GF-D8 (cell line): Measurements from ENCODE around the gene FRMD3.

Experiments
- DNase-seq: peaks from one replicate; lab custom pipeline; 2025; lab: John Stamatoyannopoulos, UW

Gene FRMD3

DNA sequence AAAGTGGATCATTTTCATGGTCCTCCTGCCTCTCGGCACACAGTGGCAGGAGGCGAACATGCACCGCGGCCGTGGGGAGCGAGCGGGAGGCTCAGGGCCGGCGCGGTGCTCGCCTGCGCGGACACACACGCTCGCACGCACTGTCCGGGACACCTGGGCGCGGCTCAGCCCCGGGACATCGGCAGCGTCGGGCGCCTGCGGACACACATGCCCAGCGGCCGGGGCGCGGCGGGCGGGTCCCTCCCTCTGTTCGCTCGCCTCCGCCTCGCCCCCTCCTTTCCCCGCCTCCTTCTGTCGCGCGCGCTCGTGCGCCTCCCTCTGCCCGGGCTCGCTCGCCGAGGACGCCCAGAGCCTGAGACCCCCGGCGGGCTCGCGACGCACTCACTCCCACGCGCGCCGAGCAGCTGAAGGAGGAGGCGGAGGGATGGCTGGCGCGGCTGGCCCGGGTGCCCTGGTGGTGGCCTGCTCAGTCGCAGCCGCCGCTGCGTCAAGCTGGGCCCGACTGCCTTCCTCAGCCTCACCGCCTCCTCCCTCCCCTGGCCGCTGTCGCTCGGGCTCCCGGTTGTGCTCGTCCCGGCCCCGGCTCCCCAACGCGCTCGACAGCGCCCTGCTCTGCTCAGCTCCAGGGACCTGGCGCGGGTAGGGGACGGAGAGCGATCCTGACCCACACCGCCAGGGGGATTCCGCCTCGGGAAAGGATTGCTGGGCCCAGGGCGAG is at the start of gene FRMD3:
Gene FRMD3 (minus strand): TSS at position 230 of the 718 bp plus-strand sequence. CDS start 170 bp downstream, at position 60.
- DNase-seq, result peak; percentile 71

DNA sequence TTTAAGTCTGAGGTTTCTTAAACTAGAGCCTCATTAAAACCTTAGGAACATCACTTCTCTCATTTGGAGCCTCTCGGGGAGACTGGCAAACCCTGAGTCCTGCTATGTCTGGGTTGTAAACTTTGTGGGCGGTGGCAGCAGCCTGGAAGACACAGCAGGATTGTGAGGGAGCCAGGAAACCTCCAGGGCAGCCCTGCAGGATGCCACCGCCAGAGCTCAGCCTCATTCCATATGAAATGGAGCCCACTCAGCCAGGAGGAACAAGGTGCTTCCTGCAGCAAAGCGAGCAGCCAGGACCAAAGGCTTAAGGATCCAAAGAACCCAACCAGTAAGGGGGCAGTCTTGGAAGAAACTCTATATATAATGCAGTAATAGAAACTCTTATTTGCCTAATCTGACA is 46.8 kb upstream of the FRMD3 start:
- DNase-seq, result no peak

DNA sequence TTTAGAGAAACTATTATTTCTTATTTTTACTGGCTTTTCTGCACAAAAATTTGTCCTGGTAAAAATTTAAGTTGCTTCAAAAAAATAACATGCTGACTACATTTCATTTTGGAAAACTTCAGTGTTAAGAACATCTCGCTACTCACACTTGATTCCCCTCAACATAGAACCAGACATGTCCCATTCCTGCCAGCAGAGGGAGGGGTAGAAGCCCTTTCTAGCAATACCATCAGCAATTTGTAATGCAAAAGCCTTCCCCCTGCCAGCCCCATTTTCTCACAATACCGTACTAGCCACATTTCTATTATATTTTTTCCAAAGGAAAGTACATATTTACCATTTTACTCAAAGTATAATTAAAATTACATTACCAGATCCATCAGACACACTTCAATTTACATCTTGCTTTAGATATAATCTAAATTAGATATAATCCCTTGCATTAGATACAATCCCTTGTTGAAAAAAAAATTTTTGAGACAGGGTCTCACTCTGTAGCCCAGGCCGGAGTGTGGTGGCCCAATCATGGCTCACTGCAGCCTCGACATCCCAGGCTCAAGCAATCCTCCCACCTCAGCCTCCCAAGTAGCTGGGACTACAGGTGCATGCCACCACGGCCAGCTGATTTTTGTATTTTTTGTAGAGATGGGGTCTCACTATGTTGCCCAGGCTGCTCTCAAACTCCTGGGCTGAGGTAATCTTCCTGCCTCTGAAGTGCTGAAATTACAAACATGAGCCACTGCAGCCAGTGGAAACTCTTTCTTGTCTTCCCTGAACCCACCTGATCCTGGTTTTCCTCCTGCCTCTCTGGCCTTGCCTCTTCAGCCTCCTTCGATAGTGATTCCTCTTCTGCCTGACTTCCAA is 45.2 kb upstream of the FRMD3 start:
- DNase-seq, result no peak

DNA sequence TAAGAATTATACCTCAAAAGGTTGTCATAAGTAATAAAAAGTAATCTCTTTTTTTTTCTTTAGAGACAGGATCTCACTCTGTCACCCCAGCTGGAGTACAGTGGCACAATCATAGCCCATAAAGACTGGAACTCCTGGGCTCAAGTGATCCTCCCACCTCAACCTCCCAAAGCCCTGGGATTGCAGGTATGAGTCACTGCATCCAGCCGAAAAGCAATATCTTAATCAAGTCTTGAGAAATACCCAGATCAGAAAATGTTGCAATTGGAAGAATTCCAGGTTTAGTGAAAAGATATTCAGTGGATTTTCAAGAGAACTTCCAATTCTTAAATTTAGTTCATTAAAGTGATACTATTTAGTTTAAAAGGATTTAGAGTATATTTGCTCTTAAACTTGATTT is 43.8 kb upstream of the FRMD3 start:
- no peak for DNase-seq

DNA sequence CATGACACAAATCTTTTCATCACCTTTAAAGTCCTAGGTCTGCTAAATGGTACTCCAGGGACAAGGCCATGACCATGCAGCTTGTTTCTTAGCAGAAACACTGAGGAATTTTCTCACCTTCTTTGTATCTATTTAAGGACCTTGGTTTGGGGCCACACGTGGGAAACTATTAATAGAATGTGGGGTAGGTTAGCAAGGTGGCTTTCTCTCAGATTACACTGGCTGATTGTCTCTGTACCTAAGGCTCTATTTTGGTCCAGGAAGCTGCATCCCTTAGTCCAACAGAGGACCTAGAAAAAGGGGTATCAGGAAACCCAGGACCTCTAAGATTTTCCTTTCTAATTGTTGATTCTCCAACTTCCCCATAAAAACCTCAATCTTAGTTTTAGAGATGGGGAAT is 36.3 kb upstream of the FRMD3 start:
- DNase-seq, result no peak

DNA sequence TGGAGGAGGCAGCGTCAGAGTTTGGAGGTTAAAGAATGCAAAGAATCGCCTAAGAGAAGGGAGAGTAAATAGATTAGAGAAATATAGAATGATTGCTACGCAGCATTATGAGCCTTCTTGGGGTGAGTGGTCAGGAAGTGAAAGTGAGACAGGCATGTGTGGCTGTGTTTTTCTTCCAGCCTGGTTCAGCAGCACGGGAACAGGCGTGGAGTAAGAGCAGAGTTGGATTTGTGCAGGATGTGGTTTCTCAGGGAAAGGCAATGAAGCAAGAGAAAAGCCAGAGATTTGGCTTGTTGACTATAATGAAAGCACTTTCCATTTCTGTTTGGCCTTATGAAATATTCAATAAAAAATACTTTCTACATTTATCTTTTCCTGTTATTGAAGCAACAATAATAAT is 34.3 kb upstream of the FRMD3 start:
- DNase-seq, result no peak

DNA sequence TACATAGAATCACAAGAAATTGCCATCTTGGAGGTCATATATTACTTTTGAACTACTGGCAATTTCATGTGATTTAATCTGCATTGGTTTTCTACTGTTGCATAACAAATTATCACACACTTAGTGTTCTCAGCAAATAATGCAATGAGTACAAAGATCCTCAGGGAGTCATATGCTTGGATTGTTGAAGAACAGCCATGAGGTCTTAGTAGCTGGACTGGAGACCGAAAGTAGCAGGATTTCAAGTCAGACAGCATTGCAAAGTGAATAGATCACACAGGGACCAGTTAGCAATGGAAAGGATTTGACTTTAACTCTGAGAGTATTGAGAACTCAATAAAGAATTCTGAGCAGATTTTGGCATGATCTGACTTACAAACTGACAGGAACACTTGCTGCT is 32.2 kb upstream of the FRMD3 start:
- DNase-seq, result no peak

DNA sequence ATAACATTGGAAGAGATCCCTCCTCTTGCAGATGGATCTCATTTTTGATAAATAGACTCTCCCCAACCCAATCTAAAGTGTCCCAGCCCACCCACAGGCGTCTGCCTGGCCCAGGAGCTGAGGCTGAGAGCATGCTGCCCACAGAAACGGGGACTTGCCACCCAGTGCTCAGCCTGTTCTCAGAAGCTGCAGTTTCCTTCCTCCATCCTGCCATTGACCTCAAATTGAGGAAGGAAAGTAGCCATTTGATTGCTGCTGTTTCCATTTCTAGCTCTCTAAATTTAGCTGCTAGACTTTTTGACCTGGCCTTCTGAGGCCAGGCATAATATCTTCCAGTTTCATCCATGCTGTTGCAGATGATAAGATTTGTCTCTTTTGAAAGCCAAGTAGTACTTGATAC is 31.1 kb upstream of the FRMD3 start:
- peak; percentile 55 for DNase-seq

DNA sequence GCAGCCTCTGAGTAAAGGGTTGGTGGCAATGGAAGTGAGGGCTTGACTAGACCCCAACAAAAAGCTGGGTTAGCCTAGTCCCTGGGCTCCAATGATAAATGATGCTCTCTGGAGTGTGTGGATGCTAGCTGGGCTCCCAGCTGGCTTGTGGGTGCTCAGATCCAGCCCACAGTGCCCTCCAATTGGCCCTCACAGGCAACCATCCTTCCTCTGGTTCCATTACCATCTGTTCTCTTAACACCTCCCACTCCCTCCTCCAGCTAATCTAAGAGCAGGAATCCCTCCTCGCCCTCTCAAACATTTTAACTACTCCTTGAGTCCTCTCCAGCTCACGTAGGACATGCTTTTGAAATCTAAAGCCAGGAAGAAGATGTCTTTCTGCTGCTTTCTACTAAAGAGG is 25.2 kb upstream of the FRMD3 start:
- no peak for DNase-seq

DNA sequence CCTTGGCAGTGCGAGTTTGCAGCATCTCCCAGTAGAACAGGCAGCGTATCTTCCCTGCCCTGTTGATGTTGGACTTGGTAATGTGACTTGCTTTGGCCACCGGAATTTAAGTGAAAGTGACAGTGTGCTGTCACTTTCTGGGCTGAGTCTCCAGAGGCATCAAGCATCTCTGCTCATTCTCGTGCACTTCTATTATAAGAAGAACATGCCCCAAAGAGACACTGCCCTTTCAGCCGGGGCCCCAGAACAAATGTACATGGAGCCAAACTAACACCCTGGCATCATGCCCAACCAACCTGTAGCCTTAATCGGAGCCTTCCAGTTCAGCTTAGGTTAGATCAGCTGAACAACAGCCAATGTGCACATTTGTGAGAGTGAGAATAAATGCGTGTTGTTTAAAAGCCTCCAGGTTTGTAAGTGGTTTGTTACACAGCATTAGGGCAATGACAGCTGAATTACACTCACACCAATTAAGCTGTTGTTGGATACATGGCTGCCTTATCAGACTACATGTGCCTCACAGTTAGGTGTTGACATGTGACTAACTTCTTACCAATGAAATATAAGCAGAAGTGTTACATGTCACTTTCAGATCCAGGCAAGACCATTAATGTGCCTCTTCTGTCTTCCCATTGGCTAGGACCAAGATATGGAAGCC is 22.1 kb upstream of the FRMD3 start:
- no peak for DNase-seq

DNA sequence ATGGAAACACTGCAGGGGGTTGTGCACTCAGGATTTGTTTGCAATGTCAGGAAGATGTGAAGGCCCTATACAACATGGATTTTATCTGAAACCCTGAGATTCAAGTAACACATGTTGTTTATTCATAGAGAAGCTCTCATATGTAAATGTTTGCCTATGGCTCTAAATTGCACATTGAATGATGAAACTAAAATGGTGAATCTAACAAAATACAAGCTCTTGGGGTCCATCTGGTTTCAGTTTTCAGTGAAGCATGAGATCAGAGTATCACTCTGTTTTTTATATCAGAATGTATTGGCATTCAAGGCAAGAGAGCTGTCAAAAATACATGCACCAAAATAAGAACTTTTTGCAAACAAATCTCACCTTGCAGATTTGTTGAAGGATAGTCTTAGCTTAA is 19.6 kb upstream of the FRMD3 start:
- no peak for DNase-seq

DNA sequence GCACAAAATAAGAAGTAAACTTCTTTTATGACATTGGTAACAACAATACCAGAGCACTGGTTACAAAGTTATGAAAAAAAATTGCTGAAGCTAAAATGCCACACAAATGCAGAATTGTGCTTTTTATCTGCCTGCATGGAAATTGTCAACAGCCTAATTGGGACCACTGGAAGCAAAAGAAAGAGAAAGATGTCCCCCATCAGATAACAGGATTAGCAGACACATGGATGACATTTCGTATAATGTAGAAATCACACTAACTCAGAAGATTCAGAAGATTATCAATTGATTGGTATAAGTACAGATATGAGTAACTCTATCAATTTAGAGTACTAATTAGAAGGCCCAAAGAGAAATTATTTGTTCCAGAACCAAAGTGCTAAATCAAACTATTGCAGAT is 19.1 kb upstream of the FRMD3 start:
- no peak for DNase-seq

DNA sequence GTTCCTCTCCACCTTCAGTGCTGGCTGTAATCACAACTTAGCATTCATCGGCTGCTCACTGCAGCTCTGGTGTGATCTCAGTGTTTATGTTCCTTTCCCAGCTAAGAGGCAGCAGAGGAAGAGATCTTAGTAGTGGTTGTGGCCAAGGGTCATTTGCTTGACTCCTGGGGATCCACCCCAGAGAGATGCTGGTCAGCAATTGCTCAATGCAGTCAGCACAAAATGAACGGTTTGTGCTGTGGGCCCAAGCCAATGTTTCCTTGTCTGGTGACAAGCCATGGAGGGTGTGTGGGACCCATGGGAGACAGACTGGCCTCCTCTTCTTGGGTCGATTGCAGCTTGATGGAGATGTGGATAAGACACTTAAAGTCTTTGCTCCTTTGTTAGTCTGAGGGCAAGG is 16.1 kb upstream of the FRMD3 start:
- no peak for DNase-seq

DNA sequence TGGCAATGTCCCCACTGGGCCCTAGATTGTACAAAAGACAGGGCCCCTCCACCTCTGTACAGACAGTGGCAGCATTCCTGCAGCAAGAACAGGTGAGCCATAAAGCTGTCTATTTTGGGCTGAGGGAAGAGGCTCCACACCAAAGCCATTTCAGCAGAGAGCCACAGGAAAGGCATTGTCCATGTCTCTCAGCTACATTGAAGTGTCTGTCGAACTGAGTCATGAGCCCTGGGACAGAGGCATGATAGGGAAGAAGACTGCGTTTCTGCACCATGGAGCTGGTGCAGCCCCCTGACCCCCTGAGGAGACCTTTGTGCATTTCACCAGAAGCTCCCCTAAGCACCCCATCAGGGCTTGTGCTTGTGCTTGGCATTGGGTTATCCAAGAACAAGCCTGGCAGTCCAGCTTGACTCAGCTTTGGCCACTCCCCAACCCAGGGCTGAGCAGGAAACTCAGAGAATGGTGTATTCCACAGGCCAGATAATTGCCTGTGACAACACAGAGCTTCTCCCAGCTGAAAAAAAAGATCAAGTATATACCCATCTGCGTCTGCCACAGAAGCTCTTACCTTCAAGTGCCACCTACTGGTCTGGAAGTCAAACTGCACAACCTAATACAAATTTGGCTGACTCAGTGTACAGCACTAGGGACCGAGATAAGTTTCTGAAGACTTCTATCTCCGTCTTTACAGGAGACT is 5.9 kb upstream of the FRMD3 start:
- peak; percentile 68 for DNase-seq

DNA sequence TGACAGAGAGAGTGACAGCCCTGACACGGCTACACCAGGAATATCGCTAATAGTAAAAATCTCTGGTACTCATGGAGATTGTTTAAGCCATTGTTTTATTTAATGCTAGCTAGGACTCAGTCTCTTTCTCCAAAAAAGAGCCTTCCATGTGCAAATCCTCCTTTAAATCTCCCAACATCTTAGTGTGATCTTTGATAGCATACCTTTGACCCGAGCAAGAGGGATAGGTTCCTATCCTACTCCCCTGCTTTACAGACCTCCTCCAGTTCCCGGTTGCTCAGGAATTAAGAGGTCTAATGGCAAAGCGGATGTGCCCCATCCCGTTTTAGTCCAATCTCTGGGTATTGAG is 663 bp upstream of the FRMD3 start:
- no peak for DNase-seq

DNA sequence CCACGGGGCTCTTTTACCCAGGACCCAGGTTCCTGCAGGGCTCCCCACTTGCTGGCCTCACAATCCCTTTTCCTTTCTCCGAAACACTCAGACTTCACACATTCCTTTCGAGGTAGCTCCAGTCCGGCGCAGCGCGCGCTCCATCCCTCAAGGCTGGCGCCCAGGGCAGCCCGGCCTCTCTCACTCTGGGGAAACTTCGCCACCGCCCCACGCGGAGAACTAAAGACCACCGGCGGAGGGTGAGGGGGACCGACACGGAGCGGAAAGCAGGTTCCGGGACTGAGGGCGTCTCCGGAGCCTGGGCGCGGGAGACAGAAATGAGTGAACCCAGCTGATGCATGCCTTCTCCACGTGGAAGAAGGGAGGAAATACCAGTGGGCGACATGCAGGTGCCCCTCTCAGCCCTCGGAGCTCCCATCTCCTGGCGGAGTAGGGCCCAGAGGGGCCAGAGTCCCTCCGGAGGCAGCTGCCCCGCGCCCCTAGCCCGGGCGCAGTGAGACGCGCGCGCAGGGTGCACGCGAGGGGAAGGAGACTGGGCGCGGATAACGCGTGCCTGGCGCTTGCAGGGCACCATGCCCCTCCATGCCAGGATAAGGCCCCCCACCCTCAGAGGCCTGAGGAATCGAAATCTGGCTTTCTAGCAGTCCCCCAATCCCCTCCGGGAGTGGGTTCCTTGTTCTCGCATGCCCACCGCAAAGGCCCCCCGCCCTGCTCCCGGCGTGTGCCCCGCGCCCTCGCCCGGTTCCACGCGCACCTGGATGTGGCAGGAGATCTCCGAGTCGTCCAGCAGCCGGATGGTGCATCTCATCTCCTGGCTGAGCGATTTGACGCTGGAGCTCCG is 650 bp downstream of the FRMD3 start:
- DNase-seq, result no peak

DNA sequence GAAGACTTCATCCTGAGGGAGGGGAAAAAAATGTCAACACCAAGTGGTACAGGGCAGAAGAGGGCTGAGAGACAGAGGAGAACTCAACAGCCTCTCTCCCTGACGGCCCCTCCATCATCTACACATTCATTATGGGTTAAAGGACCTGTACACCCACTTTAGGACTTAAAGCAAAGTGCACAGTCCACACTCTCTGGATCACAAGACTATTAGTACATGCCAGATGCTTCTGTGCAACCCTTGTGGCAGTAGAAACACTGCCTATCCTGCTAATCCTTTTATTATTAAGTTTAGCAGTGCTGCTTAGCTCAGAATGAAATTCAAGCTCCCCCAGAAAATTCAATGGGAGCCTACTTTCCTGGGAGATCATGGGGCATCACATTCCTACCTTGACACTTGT is 1.9 kb downstream of the FRMD3 start:
- no peak for DNase-seq

DNA sequence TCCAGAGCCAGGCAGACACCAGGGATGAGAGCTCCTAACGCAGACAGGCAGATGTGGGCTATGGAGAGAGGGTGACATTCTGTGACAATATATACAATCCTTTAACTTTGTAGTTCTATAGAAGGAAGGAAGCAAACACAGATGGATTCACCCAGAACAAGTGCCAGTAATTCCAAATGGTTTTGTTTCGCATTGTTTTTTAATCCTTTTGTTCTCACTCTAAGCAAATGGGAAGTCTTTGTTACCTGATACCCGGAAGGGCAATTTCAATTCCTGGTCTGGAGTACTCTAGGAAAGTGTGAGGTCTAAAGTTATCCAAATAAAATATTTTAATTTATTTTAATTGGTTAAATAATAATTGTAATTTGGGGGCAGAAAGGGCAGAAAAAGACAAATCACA is 2.5 kb downstream of the FRMD3 start:
- no peak for DNase-seq

DNA sequence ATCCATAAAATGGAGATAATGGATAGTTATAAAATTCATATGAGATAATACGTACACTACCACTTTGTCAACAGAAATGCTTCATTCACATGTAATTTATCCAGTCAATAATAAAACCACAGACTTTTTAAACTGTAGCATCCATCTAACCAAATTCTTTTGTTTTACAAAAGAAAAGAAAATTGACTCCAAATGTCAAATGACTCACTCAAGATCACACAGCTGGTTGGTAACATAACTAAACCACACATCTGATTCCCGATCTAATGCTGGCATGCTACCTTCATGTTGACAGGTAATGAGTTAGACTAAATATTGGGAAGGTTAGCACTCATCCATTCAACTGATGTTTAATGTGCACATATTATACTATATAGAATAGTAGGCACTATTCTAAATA is 4.9 kb downstream of the FRMD3 start:
- DNase-seq, result no peak

DNA sequence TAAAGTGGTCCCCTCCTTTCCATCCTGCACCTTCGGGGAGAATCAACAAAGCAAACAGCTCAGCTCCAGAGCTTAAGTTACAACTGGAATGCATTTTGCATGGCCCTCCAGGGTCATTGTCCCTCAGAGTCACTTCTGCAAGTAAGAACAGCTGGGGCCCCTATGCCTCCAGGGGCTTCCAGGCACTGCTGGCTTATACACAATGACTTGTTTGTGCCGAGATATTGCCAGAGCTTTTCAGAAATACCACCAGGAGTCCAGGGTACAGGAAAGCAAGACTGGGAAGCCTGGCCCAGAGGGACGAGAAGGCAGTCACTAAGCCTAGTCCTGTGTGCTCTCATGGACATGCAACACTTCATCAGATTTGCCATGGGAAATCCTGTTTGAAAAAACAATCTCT is 11.3 kb downstream of the FRMD3 start:
- no peak for DNase-seq

DNA sequence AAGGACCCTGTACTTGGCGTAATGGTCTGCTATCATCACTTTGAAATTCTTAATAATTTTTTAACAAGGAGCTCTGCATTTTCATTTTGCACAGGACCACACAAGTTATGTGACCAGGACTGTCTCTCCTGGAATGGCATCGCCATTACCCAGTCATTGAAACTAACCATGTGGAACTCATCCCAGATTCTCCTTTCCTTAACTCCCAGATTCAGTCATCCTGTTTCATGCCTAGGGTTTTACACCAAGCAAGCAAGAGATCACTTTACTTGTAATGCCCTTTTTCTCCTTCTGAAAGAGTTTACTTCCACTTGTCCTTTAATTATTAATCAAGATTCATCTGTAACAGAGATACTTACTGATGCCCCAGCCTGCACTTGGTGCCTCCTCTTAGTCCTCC is 12.0 kb downstream of the FRMD3 start:
- DNase-seq, result no peak

DNA sequence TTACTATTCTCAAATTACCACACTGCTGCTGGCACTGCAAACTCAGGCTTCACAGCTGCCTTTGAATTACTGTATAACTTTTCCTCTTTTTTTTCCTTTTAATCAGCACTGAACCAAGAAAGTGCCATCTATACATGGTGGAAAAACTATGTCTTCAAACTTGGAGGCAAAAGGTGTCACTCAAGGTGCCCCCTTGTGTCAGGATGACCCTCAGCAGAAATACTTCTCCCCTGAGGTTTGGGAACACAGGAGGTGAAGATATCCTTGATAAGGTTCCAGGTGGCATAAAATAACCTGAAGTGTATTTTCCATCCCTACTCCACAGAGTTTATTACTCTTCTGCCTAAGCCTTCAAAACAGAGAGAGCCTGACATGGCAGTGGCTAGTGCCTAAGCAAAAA is 14.5 kb downstream of the FRMD3 start:
- no peak for DNase-seq
